Ecto neural progenitor cell (in vitro differentiated cells): ENCODE measurements around the gene VCX3A.
"Not testable (repeated sequence)": the region's sequence is repeated elsewhere in the genome, so short reads cannot be mapped to it uniquely, and the experiment has no call there.

Source experiments
- DNase-seq: peaks from one replicate; pipeline ENCODE4 v3.0.0-alpha.2; 2018; ENCODE audit warnings: low spot score

The VCX3A gene

DNA sequence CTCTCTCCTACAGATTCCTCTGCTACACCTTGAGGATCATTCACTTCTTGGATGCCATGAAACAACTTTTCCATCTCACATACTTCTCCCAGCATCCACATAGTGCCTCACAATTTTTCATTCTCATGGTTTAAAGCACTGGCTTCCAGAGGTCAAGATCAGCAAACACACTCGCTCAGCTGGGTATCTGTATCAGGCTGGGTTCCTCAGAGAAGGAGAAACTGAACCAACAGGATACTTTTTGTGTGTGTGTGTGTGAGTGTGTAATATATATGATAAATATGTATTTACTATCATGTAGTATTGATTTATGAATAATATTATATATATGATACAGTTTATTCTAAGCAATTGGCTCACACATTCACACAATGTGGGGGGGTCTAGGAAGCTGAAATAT lies at the start of gene VCX3A:
Gene VCX3A, minus strand, starts transcription at position 101 of the 400 bp plus-strand sequence. CDS start 621 bp downstream, outside the sequence.
- not testable (repeated sequence) for DNase-seq

DNA sequence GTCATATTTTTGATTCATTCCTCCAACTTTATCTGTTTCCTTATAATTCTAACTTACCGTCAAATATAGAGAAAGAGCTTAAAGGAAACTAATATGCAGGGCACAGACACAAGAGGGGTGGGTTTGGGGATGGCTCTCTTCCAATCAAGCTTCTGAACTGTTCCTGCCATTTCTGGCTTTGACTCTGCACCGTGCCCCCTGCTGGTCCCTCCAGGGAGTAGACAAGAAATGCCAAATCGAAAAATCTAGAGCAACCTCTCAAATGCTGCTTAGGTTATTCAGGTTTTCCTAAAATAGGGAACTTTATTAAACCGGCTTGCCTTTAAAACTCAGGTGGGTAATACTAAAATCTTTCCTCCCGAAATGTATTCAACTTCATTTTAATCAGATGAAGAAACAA lies 39.8 kb upstream of the VCX3A start:
- DNase-seq, result no peak

- no peak for DNase-seq
Observed at GRCh38 chrX:6568031-6568430, 33.1 kb upstream of the VCX3A start.

GRCh38 chrX:6558979-6559378 lies 24.1 kb upstream of the VCX3A start:
- no peak for DNase-seq

- no peak for DNase-seq
Observed at GRCh38 chrX:6557690-6558089, 22.8 kb upstream of the VCX3A start.

DNA sequence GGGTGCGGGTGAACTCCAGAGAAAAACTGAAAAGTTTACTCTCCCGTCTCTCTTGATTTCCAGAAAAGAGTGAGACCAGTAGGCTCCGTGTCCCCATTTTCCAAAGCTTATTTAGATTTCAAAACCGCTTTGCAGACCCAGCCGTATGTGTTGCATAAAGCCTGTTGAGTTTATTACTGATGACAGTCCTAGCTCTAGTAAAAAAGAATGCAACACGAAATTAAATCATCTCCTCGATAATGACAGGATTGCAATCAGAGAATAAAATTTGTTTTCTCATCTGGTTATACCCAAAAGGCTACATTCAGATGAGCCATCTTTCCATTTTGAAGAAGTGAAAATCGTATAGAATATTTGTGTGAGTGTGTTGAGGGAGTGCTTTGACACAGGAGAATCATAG lies 16.1 kb upstream of the VCX3A start:
- no peak for DNase-seq

- no peak for DNase-seq
Observed at GRCh38 chrX:6545712-6546111, 10.8 kb upstream of the VCX3A start.

DNA sequence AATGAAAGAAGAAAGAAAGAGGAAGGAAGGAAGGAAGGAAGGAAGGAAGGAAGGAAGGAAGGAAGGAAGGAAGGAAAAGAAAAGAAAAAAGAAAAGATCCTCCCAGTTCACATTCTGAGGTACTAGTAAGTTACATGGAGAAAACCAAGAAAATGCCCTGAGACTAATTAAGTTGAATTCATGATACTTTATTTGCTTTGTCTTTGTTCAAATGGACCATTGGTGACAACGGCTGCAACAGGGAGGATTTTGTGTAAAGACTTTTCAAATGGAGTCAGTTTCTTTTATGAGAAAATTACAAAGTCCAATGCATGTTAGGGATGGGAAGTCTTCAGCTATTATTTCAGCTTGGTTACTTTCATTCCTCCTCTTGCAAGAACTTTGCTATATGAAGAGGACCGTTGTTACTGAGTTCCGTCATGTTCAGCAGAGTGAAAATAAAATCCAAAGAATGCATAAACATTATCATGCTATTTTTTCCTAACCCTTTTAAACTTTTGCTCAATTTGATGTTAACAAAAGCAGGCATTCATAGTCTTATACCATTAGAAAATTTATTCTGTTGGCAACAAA lies 8.3 kb downstream of the VCX3A start:
- no peak for DNase-seq

GRCh38 chrX:6517376-6517775 lies 17.5 kb downstream of the VCX3A start:
- DNase-seq, result no peak

- no peak for DNase-seq
Observed at GRCh38 chrX:6506444-6506843, 28.5 kb downstream of the VCX3A start.

- no peak for DNase-seq
Observed at GRCh38 chrX:6505960-6506359, 29.0 kb downstream of the VCX3A start.

- DNase-seq, result no peak
Observed at GRCh38 chrX:6500719-6501118, 34.2 kb downstream of the VCX3A start.

GRCh38 chrX:6498324-6498723 lies 36.6 kb downstream of the VCX3A start:
- DNase-seq, result no peak
